HepG2 (cell line): ENCODE data around the gene ZNF628. TPM values are rescaled to one million over a fixed set of nuclear protein-coding genes. Genes with fewer than 3 reads are reported as not detected.

ENCODE experiments used
- ASH2L ChIP-seq: fragments of 300-600, 200-600 bp; sonication (generic); IDR thresholded peaks from 2 replicates; pipeline ENCODE4 v1.7.0; 2017; ENCODE audit warnings: low read depth, mild to moderate bottlenecking, moderate library complexity, mixed read lengths, low read length; ENCODE audit not compliant: insufficient read length
- E2F2 ChIP-seq: sonication (generic); formaldehyde crosslinking; IDR thresholded peaks from 2 replicates; pipeline ENCODE4 v1.4.0; 2020; ENCODE audit warnings: missing genetic modification reagents, borderline replicate concordance
- HOMEZ ChIP-seq: IDR thresholded peaks from 2 replicates; pipeline ENCODE4 v1.6.1; 2016; ENCODE audit warnings: low read depth
- JDP2 ChIP-seq: sonication (generic); formaldehyde crosslinking; IDR thresholded peaks from 2 replicates; pipeline ENCODE4 v1.8.1; 2022; ENCODE audit warnings: missing genetic modification reagents, borderline replicate concordance
- JUND ChIP-seq: sonication (generic); formaldehyde crosslinking; IDR thresholded peaks from 2 replicates; pipeline ENCODE4 v1.8.0; 2022; ENCODE audit warnings: mild to moderate bottlenecking, missing genetic modification reagents
- KDM4B ChIP-seq: sonication (generic); formaldehyde crosslinking; IDR thresholded peaks from 2 replicates; pipeline ENCODE4 v1.4.0; 2020; ENCODE audit warnings: missing genetic modification reagents
- KLF15 ChIP-seq: sonication (generic); formaldehyde crosslinking; IDR thresholded peaks from 2 replicates; pipeline ENCODE4 v1.8.1; 2023; ENCODE audit warnings: borderline replicate concordance, mild to moderate bottlenecking, inconsistent platforms, missing genetic modification reagents, mixed read lengths
- NFYC ChIP-seq: IDR thresholded peaks from 2 replicates; pipeline ENCODE4 v1.6.1; 2016; ENCODE audit warnings: missing genetic modification reagents, missing compliant biosample characterization
- PHF21A ChIP-seq: sonication (generic); formaldehyde crosslinking; IDR thresholded peaks from 2 replicates; pipeline ENCODE4 v1.5.0; 2020; ENCODE audit warnings: mild to moderate bottlenecking, missing genetic modification reagents
- POGK ChIP-seq: sonication (generic); formaldehyde crosslinking; conservative IDR thresholded peaks from 2 replicates; pipeline ENCODE4 v1.8.0; 2022; ENCODE audit warnings: mild to moderate bottlenecking, moderate library complexity, missing genetic modification reagents
- RARG ChIP-seq: sonication (generic); formaldehyde crosslinking; IDR thresholded peaks from 2 replicates; pipeline ENCODE4 v1.4.0; 2020; ENCODE audit warnings: low read depth, mild to moderate bottlenecking, missing genetic modification reagents
- U2AF2 ChIP-seq: fragments of 200-400 bp; formaldehyde crosslinking; IDR thresholded peaks from 2 replicates; pipeline ENCODE4 v1.6.1; 2017; ENCODE audit warnings: low read depth, mild to moderate bottlenecking, low read length
- ZNF749 ChIP-seq: sonication (generic); formaldehyde crosslinking; IDR thresholded peaks from 2 replicates; pipeline ENCODE4 v1.8.0; 2022; ENCODE audit warnings: mild to moderate bottlenecking, missing genetic modification reagents, moderate library complexity, borderline replicate concordance
- ZNF775 ChIP-seq: sonication (generic); formaldehyde crosslinking; IDR thresholded peaks from 2 replicates; pipeline ENCODE4 v1.4.0; 2020; ENCODE audit warnings: missing genetic modification reagents, mild to moderate bottlenecking, moderate library complexity, borderline replicate concordance
- polyA plus RNA-seq, 8 experiments: library from polyadenylated mRNA; depleted of rRNA in 3 of 8; stranded (reverse) in 7 of 8; unstranded in 1 of 8; fragments of >200 nt; fragmentation: Illumina TruSeq in 4 of 8; extraction: Trizol in 4 of 8; gene quantifications; 2 replicates each; pipeline versions ENCODE4 v1.2.1 to v1.2.3, GENCODE V29; 2011 to 2016; ENCODE audit warnings: low read depth in 4 of 8, missing spikeins in 1 of 8, mixed read lengths in 1 of 8; ENCODE audit not compliant: insufficient read depth in 1 of 8
- total RNA-seq, 5 experiments: library from RNA; depleted of rRNA; stranded (reverse); fragments of >200 nt; fragmentation: Illumina TruSeq; extraction: Trizol; gene quantifications; 2 replicates each; pipeline ENCODE4 v1.2.3, GENCODE V29; 2016; ENCODE audit warnings: low read depth in 1 of 5
- TF ChIP-seq, protein P1 (sequence below): sonication (generic); formaldehyde crosslinking; conservative IDR thresholded peaks from 2 replicates; pipeline ENCODE4 v1.4.0; 2020; ENCODE audit warnings: missing genetic modification reagents
- TF ChIP-seq, protein P2 (sequence below): sonication (generic); formaldehyde crosslinking; IDR thresholded peaks from 2 replicates; pipeline ENCODE4 v1.4.0; 2020; ENCODE audit warnings: mild to moderate bottlenecking, missing genetic modification reagents
- TF ChIP-seq, protein P3 (sequence below): sonication (generic); formaldehyde crosslinking; IDR thresholded peaks from 2 replicates; pipeline ENCODE4 v1.9.0; 2021; ENCODE audit warnings: missing genetic modification reagents, borderline replicate concordance

Gene ZNF628
- total and polyA plus RNA-seq, 2 of the 13 experiments (the other 11 are each of a cell fraction or from before 2014, with no cell fraction given) = 0.54 to 1.2 TPM

GRCh38 chr19:55476100-55476775, at the start of gene ZNF628 (continued):
- TF ChIP-seq ZNF775 (CRISPR knock-in tag) = no peak
- TF ChIP-seq, protein P1, sequence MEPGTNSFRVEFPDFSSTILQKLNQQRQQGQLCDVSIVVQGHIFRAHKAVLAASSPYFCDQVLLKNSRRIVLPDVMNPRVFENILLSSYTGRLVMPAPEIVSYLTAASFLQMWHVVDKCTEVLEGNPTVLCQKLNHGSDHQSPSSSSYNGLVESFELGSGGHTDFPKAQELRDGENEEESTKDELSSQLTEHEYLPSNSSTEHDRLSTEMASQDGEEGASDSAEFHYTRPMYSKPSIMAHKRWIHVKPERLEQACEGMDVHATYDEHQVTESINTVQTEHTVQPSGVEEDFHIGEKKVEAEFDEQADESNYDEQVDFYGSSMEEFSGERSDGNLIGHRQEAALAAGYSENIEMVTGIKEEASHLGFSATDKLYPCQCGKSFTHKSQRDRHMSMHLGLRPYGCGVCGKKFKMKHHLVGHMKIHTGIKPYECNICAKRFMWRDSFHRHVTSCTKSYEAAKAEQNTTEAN = peak; percentile 79; the same call in 1 of the 2 replicates
- no peak for TF ChIP-seq U2AF2
- no peak; the same call in 1 of the 2 replicates for TF ChIP-seq JDP2 (CRISPR knock-in tag)
- TF ChIP-seq NFYC (CRISPR knock-in tag) = peak; percentile 96
- no peak for TF ChIP-seq KDM4B (CRISPR knock-in tag)
- peak; percentile 7; the same call in 1 of the 2 replicates for TF ChIP-seq PHF21A (CRISPR knock-in tag)
- TF ChIP-seq KLF15 (CRISPR knock-in tag) = peak; percentile 94; the same call in 1 of the 2 replicates
- TF ChIP-seq ZNF749 (CRISPR knock-in tag) = 0 out of 2 replicates have a peak, but pooled peaks have one; percentile 62
- TF ChIP-seq, protein P2, sequence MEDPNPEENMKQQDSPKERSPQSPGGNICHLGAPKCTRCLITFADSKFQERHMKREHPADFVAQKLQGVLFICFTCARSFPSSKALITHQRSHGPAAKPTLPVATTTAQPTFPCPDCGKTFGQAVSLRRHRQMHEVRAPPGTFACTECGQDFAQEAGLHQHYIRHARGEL (CRISPR knock-in tag) = no peak
- TF ChIP-seq JUND = no peak
- no peak for TF ChIP-seq RARG (CRISPR knock-in tag)
- TF ChIP-seq HOMEZ (CRISPR knock-in tag) = 0 out of 2 replicates have a peak, but pooled peaks have one; percentile 42
- peak; percentile 82 for TF ChIP-seq POGK (CRISPR knock-in tag)
- TF ChIP-seq, protein P3, sequence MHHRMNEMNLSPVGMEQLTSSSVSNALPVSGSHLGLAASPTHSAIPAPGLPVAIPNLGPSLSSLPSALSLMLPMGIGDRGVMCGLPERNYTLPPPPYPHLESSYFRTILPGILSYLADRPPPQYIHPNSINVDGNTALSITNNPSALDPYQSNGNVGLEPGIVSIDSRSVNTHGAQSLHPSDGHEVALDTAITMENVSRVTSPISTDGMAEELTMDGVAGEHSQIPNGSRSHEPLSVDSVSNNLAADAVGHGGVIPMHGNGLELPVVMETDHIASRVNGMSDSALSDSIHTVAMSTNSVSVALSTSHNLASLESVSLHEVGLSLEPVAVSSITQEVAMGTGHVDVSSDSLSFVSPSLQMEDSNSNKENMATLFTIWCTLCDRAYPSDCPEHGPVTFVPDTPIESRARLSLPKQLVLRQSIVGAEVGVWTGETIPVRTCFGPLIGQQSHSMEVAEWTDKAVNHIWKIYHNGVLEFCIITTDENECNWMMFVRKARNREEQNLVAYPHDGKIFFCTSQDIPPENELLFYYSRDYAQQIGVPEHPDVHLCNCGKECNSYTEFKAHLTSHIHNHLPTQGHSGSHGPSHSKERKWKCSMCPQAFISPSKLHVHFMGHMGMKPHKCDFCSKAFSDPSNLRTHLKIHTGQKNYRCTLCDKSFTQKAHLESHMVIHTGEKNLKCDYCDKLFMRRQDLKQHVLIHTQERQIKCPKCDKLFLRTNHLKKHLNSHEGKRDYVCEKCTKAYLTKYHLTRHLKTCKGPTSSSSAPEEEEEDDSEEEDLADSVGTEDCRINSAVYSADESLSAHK (CRISPR knock-in tag) = no peak
- TF ChIP-seq E2F2 = peak; percentile 86; the same call in 1 of the 2 replicates
- TF ChIP-seq ASH2L = peak; percentile 54
